WTC11 (cell line): Measurements from ENCODE around the gene COG2. TPM values are rescaled to one million over a fixed set of nuclear protein-coding genes. Genes with fewer than 3 reads are reported as not detected.

Source experiments
- ARID4B ChIP-seq: sonication (generic); formaldehyde crosslinking; IDR thresholded peaks from 2 replicates; pipeline ENCODE4 v1.8.0; 2023; ENCODE audit warnings: missing genetic modification reagents, mild to moderate bottlenecking, borderline replicate concordance
- ATF6 ChIP-seq: sonication (generic); formaldehyde crosslinking; IDR thresholded peaks from 2 replicates; pipeline ENCODE4 v1.8.1; 2023; ENCODE audit warnings: mild to moderate bottlenecking, missing genetic modification reagents
- ETV6 ChIP-seq: sonication (generic); formaldehyde crosslinking; IDR thresholded peaks from 2 replicates; pipeline ENCODE4 v1.8.1; 2022; ENCODE audit warnings: mild to moderate bottlenecking, missing genetic modification reagents
- MLX ChIP-seq: sonication (generic); formaldehyde crosslinking; IDR thresholded peaks from 2 replicates; pipeline ENCODE4 v1.8.1; 2023; ENCODE audit warnings: mild to moderate bottlenecking, missing genetic modification reagents, moderate library complexity
- SOX15 ChIP-seq: fragments of 250-450 bp; sonication (Bioruptor Pico); IDR thresholded peaks from 2 replicates; pipeline ENCODE4 v1.9.0; 2021; ENCODE audit warnings: mild to moderate bottlenecking
- total RNA-seq: library from RNA; stranded (reverse); gene quantifications from 3 replicates; pipeline ENCODE4 v1.2.3, GENCODE V29; 2021

The COG2 gene
- total RNA-seq, 1 experiment from 2014 or later: 30.9 TPM

- TF ChIP-seq ARID4B (CRISPR knock-in tag) (no peak), ETV6 (CRISPR knock-in tag) (no peak), SOX15 (CRISPR knock-in tag) (no peak), ATF6 (CRISPR knock-in tag) (no peak), MLX (CRISPR knock-in tag) (no peak)
- TF ChIP-seq, all 79 proteins: peak for 0
These were observed 97.4 kb downstream of the COG2 start (continued) for GRCh38 chr1:230739564-230740290.

Other genes with a start within 250 kb of the COG2 start
- 16.7 to 23.8 TPM (median 18.9 TPM) in 3 replicates for gene PGBD5, start 216.1 kb upstream of the COG2 start, total RNA-seq
- 0.64 to 1.0 TPM (median 1.0 TPM) in 3 replicates for gene AGT, start 71.6 kb downstream of the COG2 start, total RNA-seq
- 0.16 TPM in 1 of 3 replicates, not detected in the others for gene CAPN9, start 104.9 kb downstream of the COG2 start, total RNA-seq
- 23.4 to 26.9 TPM (median 25.4 TPM) in 3 replicates for gene C1orf198, start 226.0 kb downstream of the COG2 start, total RNA-seq